Choroid plexus epithelial cell (primary cell): ENCODE data around the gene AKAP3.

ENCODE experiments used
- DNase-seq: peaks from one replicate; pipeline ENCODE4 v3.0.0-alpha.2; 2010; ENCODE audit warnings: low read depth
- H3K4me3 ChIP-seq: 2 replicates; pipeline ENCODE4 v1.5.1; 2011; ENCODE audit warnings: low read depth, mild to moderate bottlenecking, control low read depth, low read length, moderate library complexity
- CTCF ChIP-seq: conservative IDR thresholded peaks from 2 replicates; pipeline ENCODE4 v1.5.1; 2011; ENCODE audit warnings: low read depth, mild to moderate bottlenecking, control low read depth, inconsistent platforms, low read length, moderate library complexity

AKAP3 gene

GRCh38 chr12:4628406-4628805 lies 20.4 kb downstream of the AKAP3 start:
- no peak overlapping the region for H3K4me3 ChIP-seq
- TF ChIP-seq CTCF, result no peak
- no peak for DNase-seq

- no peak overlapping the region for H3K4me3 ChIP-seq
- no peak for DNase-seq
- no peak for TF ChIP-seq CTCF
Observed at GRCh38 chr12:4626543-4626942, 22.3 kb downstream of the AKAP3 start.

- no peak overlapping the region for H3K4me3 ChIP-seq
- no peak for TF ChIP-seq CTCF
- DNase-seq, result no peak
Observed at GRCh38 chr12:4621511-4621910, 27.3 kb downstream of the AKAP3 start.

GRCh38 chr12:4615667-4616066 lies 33.2 kb downstream of the AKAP3 start:
- TF ChIP-seq CTCF, result no peak
- H3K4me3 ChIP-seq, result no peak overlapping the region
- no peak for DNase-seq

GRCh38 chr12:4610481-4610880 lies 38.4 kb downstream of the AKAP3 start:
- no peak for DNase-seq
- H3K4me3 ChIP-seq, result no peak overlapping the region
- no peak for TF ChIP-seq CTCF

- no peak overlapping the region for H3K4me3 ChIP-seq
- TF ChIP-seq CTCF, result no peak
- no peak for DNase-seq
Observed at GRCh38 chr12:4609071-4609470, 39.8 kb downstream of the AKAP3 start.

GRCh38 chr12:4607056-4607455 lies 41.8 kb downstream of the AKAP3 start:
- DNase-seq, result peak; percentile 5
- TF ChIP-seq CTCF, result no peak
- no peak overlapping the region for H3K4me3 ChIP-seq
